Midbrain (tissue), 1 donor: Measurements from ENCODE around the gene SLC43A1.

ENCODE experiments used
- DNase-seq: peaks from one replicate; lab custom pipeline; 2025; lab: John Stamatoyannopoulos, UW

The SLC43A1 gene

DNA sequence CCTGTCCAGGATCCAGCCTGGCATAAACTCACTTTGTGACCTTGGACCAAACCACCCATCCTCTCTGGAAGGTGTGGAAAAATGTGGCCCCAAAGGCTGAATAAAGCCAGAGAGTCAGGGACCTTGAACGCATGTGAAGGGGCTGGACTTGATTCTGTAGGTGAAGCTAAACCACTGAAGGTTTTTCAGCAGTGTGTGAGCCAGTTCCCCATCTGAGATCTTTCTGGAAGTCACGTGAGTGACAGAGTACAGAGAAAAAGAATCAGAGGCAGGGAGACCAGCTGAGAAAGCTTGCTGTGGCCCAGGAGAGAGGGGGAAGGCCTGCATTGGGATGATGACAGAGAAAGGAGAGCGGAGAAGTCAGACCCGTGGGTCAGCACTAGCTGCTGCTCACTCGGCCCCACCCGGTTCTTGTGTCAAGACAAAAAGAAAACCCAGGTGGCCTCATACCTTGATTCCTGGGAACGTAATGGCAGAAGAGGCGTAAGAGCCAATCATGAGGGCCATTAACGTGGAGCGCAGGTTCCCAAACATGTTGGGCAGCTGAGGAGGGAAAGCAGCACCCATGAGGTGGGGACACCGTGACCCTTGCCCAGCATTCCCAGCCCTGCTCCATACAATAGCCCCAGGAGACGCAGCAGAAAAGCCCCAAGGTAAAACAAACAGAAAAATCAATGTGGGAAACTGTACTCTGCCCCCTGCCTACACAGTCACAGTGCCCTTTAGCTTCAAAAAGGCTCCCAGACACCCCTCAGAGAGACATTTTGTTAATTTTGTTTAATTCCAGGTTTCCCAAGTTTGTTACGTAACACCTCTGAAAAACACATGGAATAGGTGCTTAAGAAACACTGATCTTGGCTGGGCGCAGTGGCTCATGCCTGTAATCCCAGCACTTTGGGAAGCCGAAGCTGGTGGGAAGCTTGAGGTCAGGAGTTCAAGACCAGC is 17.9 kb downstream of the SLC43A1 start:
- no peak for DNase-seq

DNA sequence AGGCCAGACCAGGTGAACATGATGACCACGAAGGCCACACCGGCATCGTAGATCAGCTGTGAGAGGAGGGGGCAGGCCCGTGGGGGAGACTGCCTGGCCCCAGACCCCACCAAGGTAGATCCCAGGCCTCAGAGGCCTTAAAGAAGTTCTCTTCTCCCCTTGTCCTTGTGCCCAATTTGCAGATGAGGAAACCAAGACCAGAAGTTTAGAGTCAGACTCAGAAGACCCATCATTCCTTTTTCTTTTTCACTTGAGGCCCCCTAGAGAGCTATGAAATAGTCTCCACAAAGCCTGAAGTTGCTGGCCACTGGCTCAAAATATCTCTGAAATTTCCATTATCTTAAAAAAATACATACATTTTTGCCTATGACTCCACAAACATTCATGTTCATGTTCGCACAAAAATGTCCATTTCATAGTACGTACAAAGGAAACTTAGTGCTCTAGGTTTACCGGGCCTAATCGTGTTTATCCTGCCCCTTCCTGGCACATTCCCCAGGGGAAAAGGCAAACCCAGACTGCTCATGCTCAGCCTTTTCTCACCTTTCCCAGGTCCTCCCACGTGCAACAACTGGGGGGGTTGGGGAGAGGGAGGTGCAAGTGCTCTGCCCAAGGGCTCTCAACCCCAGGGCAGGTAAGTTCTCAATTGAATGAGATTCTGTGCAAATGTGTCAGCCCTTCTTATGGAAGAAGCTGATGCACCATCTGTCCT is 19.2 kb downstream of the SLC43A1 start:
- DNase-seq: no peak

GRCh38 chr11:57493507-57494503 is 21.7 kb downstream of the SLC43A1 start:
- peak; percentile 31 for DNase-seq

GRCh38 chr11:57491371-57492061 is 24.0 kb downstream of the SLC43A1 start:
- no peak for DNase-seq

DNA sequence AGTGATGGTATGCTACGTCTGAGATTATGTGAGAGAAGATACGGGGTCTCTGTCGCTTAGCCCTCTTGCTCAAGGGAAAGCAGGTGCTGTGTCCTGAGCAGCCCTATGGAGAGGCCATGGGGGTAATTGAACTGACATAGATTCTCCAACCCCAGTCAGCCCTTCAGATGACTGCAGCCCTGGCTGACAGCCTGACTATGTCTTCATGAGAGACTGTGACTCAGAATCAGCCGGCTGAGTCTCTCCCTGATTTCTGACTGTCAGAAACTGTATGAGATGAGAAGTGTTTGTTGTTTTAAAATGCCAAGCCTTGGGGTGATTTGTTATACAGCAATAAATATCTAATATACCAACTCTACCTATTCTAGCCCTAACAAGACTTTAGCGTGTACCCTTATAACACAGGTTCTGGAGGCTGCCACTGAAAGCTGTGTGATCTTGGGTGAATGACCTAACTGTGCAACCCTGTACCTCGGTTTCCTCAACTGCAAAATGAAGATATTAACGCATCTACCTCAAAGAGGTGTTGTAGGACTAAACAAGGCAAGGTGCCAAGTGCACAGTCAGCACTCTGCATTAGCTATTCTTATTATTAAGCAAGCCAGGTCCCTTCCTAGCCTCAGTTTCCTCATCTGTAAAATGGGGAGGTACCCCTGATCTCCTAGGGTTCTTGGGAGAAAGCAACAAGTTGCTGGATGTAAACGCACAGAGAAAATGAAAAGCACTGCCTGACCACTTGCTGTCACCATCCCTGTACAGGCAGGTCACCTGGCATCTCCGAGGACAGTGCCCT is 24.9 kb downstream of the SLC43A1 start:
- no peak for DNase-seq

GRCh38 chr11:57487920-57488659 is 27.4 kb downstream of the SLC43A1 start:
- DNase-seq: no peak

DNA sequence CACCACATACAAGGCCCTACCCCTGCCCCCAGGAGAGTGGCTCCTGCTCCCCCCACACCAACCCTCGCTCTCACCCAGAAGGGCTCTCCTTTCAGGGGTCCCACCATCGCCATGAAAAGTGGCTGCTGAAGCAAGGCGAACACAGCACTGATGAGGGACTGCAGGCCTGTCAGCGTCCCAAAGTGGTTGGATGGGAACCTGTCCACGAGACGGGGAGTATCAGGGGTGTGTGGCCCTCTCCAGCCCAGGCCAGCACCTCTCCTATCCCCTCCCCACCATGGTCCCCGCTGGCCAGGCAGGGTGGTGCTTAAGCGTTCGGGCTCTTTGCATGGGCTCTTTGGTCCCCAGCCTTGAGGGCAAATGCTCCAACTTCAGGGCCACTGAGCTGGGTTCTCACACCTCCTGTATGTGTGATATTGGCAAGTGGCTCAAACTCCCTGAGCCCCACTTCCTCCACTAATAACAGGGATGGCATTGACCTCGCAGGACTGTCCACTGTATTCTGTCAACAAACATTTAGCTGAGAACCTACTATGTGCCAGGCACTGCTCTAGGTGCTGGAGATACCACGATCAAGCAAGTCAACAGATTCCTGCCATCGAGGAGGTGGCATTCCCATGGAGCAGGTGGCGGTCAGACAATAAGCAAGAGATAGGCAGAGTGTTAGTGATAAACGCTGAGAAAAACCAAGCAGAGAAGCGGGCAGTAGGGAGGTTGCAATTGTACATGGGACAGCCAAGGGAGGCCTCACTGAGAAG is 28.3 kb downstream of the SLC43A1 start:
- no peak for DNase-seq

- DNase-seq: no peak
Observed at GRCh38 chr11:57485217-57485990, 30.1 kb downstream of the SLC43A1 start.

GRCh38 chr11:57484141-57484710 is 31.3 kb downstream of the SLC43A1 start:
- no peak for DNase-seq

GRCh38 chr11:57483562-57483918 is 32.0 kb downstream of the SLC43A1 start:
- no peak for DNase-seq

- no peak for DNase-seq
Observed at GRCh38 chr11:57482782-57483561, 32.5 kb downstream of the SLC43A1 start.

DNA sequence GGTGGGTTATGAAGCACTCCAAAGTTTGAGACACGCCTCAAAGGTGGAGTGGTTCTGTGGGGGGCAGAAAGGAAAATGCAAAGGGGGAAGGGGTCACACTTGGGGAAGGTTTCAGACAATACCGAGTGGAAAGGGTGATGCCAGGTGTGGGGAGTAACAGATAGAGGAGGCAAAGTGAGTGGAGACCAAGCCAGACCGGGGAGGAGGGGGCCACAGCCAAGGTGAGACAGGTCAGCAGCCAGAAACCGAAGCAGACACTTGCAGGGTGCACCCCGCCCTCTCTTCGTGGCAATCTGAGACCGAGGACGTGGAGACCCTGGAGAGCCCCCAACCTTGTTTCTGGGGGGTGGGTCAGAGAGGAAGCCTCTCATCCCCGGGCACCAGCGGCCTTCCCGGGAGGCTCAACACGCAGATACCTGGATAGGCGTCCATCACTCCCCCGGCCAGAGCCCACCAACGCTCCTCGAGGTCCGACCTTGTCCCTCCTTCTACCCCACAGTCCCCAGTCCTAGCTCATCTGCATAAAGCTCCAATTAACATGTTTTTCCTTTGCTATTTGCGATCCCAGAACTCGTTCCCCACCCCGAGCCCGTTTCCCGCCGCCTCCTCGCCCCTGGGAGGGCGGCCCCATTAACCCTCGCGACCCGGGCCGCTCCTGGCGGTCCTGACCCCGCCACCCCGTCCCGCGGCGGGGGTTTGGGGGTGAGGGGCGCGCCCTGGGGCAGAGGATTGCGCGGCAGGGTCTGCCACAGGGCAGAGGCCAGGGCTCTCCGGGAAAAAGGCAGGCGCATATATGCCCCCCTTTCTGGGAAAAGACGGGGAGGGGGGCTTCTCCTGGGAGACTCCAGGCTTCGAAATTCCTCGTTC is 33.4 kb downstream of the SLC43A1 start:
- DNase-seq: no peak

- no peak for DNase-seq
Observed at GRCh38 chr11:57481315-57481714, 34.2 kb downstream of the SLC43A1 start.

DNA sequence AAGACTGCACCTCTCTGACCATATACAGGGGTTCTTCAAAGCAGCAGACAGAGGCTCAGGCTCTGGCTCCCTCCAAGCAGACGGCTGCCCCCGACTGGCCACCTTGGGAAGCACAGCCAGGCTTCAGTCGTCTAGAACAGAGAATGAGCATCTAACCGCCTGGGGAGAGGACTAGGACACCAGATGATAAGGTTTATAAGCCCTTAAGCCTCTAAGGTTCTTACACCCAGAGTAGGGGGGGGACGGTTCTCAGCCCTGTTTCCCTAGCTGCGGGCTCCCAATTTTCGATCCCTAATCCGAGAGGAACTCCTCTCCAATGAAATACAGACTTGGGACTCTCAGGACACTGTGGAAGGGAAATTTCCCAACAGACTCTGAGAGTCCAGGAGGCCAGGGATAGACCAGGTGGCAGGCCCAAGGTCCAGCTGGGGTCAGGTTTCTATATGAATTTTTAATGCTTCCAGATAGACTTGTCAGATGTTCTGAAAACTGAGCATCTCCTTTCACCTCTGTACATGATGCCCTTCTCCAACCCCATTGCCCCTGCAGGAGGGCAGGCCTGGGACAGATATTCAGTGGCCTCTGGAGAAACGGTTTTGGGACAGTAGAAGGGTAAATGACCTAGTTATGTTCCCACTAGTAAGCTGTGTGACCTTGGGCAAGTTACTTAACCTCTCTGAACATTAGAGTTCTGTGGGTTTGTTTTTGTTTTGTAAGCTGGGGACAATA is 34.9 kb downstream of the SLC43A1 start:
- DNase-seq: peak; percentile 32

DNA sequence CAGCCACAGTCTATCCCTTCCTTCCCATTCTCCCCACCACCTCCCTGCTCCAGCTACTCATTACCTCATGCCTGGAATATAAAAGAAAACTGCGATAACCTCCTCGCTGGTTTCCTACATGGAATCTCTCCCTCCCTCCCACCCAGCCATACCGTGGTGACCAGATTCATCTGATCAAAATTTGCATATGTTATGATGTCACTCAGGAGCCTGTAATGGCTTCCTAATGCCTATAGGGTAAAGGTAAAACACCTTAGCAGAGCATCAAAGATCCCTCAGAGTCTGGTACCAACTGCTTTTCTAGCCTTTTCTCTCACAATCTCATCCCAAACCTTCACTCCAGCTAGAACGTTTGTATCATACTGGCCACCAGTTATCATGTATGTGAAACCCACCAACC is 35.6 kb downstream of the SLC43A1 start:
- DNase-seq: no peak
